ENCODE data around the gene VEGFC.

VEGFC gene

DNA sequence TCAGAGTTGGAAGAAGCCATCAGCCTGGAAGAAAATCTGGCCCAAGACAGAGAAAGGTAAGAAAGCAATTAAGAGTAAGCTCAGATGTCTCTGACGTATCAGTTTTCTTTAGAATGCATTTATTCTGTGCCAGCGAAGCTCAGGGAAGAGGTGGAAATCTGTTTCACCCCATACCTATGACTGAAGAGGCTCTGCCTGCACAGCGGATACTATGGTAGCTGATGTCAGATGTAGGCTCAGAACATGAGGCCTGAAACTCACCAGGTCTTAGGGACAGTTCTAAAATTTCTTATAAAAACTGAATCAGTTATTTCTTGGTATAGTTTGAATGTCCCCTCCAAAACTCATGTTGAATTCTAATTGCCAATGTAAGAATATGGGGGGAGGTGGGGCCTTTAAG lies 30.9 kb downstream of the VEGFC start:
- Histone ChIP-seq H3K27ac (ENCODE audit: poor library complexity, severe bottlenecking) (no peak overlapping the region), H3K9me3 (ENCODE audit: severe bottlenecking) (no peaks in the 10 kb centered on the region), H3K27me3 (ENCODE audit: insufficient read depth, poor library complexity, severe bottlenecking) (no peaks in the 10 kb centered on the region), H3K4me1 (ENCODE audit: insufficient read depth, poor library complexity, severe bottlenecking) (peaks cover 7% of the 10 kb centered on the region), H3K36me3 (ENCODE audit: low read depth) (peaks cover 44% of the 10 kb centered on the region), H3K4me3 (ENCODE audit: severe bottlenecking) (no peak overlapping the region)
- ATAC-seq (ENCODE audit: low read depth) (0 out of 3 replicates have a peak, but pooled peaks have one; percentile 33), DNase-seq (ENCODE audit: low spot score) (no peak)
- TF ChIP-seq, protein P1, sequence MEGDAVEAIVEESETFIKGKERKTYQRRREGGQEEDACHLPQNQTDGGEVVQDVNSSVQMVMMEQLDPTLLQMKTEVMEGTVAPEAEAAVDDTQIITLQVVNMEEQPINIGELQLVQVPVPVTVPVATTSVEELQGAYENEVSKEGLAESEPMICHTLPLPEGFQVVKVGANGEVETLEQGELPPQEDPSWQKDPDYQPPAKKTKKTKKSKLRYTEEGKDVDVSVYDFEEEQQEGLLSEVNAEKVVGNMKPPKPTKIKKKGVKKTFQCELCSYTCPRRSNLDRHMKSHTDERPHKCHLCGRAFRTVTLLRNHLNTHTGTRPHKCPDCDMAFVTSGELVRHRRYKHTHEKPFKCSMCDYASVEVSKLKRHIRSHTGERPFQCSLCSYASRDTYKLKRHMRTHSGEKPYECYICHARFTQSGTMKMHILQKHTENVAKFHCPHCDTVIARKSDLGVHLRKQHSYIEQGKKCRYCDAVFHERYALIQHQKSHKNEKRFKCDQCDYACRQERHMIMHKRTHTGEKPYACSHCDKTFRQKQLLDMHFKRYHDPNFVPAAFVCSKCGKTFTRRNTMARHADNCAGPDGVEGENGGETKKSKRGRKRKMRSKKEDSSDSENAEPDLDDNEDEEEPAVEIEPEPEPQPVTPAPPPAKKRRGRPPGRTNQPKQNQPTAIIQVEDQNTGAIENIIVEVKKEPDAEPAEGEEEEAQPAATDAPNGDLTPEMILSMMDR (IDR thresholded peaks at IDR 0.05; ENCODE audit: poor library complexity, severe bottlenecking), result no peak

DNA sequence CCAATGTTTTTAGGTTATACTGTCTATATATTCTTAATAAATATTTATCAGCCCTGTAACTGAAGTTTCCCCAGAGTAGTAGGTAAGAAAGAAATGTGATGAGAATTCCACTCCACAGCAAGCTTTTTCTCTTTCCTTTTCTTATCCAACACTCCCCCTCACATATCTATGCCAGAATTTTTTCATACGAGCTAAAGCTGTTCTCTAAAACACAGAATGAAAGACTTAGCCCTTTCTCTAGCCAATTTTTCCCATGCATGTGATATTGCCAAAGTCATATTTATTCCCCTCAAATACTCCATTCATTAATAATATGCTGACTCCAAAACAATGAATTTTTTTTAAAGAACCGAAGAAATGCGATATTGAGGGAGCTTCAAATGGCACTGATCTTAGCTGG lies 32.3 kb downstream of the VEGFC start:
- DNase-seq (ENCODE audit: low spot score), result no peak
- Histone ChIP-seq H3K4me3 (ENCODE audit: severe bottlenecking) (no peak overlapping the region), H3K4me1 (ENCODE audit: insufficient read depth, poor library complexity, severe bottlenecking) (peaks cover 14% of the 10 kb centered on the region), H3K27ac (ENCODE audit: poor library complexity, severe bottlenecking) (no peak overlapping the region), H3K27me3 (ENCODE audit: insufficient read depth, poor library complexity, severe bottlenecking) (no peaks in the 10 kb centered on the region), H3K9me3 (ENCODE audit: severe bottlenecking) (no peaks in the 10 kb centered on the region), H3K36me3 (ENCODE audit: low read depth) (peaks cover 47% of the 10 kb centered on the region)
- TF ChIP-seq, protein P1 (IDR thresholded peaks at IDR 0.05; ENCODE audit: poor library complexity, severe bottlenecking), result no peak
- ATAC-seq (ENCODE audit: low read depth), result no peak

DNA sequence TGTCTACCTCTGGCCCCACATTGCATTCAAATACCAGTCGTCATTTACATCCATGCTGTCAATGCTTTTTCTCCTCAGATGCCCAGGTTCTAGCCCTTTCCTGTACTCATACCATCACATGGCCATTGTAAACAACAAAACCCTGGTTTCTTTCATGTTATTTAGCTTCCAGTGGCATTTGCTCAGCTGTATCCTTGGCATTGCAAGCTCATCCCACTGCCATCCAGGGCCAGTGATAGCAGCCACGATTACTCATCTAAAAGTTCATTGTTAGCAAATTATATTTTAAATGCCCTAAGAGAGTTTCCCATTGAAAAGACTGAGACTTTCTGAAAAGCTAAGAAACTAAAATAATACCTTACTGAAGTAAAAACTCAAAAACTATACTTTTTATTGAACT lies 34.0 kb downstream of the VEGFC start:
- DNase-seq (ENCODE audit: low spot score), result no peak

DNA sequence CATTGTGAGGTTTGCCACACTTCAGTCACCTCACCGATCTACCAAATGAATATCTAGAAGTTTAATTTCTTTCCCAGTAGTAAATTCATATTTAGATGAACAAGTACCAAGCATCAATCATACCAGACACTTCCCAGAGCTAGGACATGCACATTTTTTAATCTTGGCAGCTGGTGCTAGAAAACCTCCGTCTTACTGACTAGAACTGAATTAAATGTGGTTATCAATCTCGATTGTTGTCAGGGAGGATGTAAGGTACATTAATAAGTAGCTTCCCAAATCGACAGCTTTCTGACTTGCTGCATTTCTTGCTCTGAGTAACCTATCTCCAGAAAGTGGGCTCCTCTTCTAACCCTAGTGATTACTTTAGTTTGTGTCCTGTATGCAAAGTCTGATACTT lies 34.4 kb downstream of the VEGFC start:
- ATAC-seq (ENCODE audit: low read depth) (no peak), DNase-seq (ENCODE audit: low spot score) (no peak)
- Histone ChIP-seq H3K27ac (ENCODE audit: poor library complexity, severe bottlenecking) (no peak overlapping the region), H3K9me3 (ENCODE audit: severe bottlenecking) (no peaks in the 10 kb centered on the region), H3K27me3 (ENCODE audit: insufficient read depth, poor library complexity, severe bottlenecking) (no peaks in the 10 kb centered on the region), H3K36me3 (ENCODE audit: low read depth) (peaks cover 55% of the 10 kb centered on the region), H3K4me1 (ENCODE audit: insufficient read depth, poor library complexity, severe bottlenecking) (peaks cover 25% of the 10 kb centered on the region), H3K4me3 (ENCODE audit: severe bottlenecking) (no peak overlapping the region)
- TF ChIP-seq, protein P1 (IDR thresholded peaks at IDR 0.05; ENCODE audit: poor library complexity, severe bottlenecking), result no peak

More for the DNA sequence above, 34.0 kb downstream of the VEGFC start:
- Histone ChIP-seq H3K4me3 (ENCODE audit: severe bottlenecking) (no peak overlapping the region), H3K27ac (ENCODE audit: poor library complexity, severe bottlenecking) (no peak overlapping the region), H3K9me3 (ENCODE audit: severe bottlenecking) (no peaks in the 10 kb centered on the region), H3K4me1 (ENCODE audit: insufficient read depth, poor library complexity, severe bottlenecking) (peaks cover 21% of the 10 kb centered on the region), H3K36me3 (ENCODE audit: low read depth) (peaks cover 52% of the 10 kb centered on the region), H3K27me3 (ENCODE audit: insufficient read depth, poor library complexity, severe bottlenecking) (no peaks in the 10 kb centered on the region)
- ATAC-seq (ENCODE audit: low read depth), result no peak
- TF ChIP-seq, protein P1 (IDR thresholded peaks at IDR 0.05; ENCODE audit: poor library complexity, severe bottlenecking), result no peak

DNA sequence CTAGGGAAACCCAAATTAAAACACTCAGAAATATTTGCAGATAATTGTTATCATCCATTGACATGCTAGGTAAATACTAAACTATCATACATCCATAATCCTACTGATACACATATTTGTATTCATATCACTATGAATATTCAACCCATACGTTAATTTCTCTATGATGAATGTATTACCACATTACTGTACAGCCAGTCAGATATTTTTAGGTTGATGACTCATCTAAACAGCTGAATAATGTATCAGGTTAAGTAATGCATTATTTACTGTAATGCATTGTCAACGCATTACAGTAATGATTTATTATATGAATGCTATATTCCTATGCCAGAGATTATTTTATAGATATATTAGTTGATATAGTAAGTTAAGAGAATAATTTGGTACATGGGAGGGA lies 37.1 kb downstream of the VEGFC start:
- no peak overlapping the region for H3K27ac ChIP-seq (ENCODE audit: poor library complexity, severe bottlenecking)
- ATAC-seq (ENCODE audit: low read depth), result peak; percentile 54; the same call in 2 of the 3 replicates
- no peaks in the 10 kb centered on the region for H3K27me3 ChIP-seq (ENCODE audit: insufficient read depth, poor library complexity, severe bottlenecking)
- H3K4me3 ChIP-seq (ENCODE audit: severe bottlenecking), result no peak overlapping the region
- H3K4me1 ChIP-seq (ENCODE audit: insufficient read depth, poor library complexity, severe bottlenecking), result peaks cover 40% of the 10 kb centered on the region
- peaks cover 59% of the 10 kb centered on the region for H3K36me3 ChIP-seq (ENCODE audit: low read depth)
- H3K9me3 ChIP-seq (ENCODE audit: severe bottlenecking), result no peaks in the 10 kb centered on the region
- no peak for DNase-seq (ENCODE audit: low spot score)
- TF ChIP-seq, protein P1 (IDR thresholded peaks at IDR 0.05; ENCODE audit: poor library complexity, severe bottlenecking), result no peak

All from RWPE2 (cell line).